Mesendoderm (in vitro differentiated cells): ENCODE measurements around the gene TOMM7.

ENCODE experiments used
- DNase-seq: peaks from one replicate; pipeline ENCODE4 v3.0.0; 2013
- H2AK5ac ChIP-seq: 2 replicates; pipeline ENCODE4 v1.6.1; 2013; ENCODE audit warnings: low read length, inconsistent platforms
- H2BK120ac ChIP-seq: 2 replicates; pipeline ENCODE4 v1.6.1; 2013; ENCODE audit warnings: low read depth, mild to moderate bottlenecking, low read length, moderate library complexity, mixed read lengths
- H2BK15ac ChIP-seq: replicated peaks from 2 replicates; pipeline ENCODE4 v1.6.1; 2013; ENCODE audit warnings: low read depth, mild to moderate bottlenecking, moderate library complexity
- H2BK5ac ChIP-seq: 2 replicates; pipeline ENCODE4 v1.6.1; 2013; ENCODE audit warnings: low read length, inconsistent platforms
- H3K18ac ChIP-seq: 2 replicates; pipeline ENCODE4 v1.6.1; 2013; ENCODE audit warnings: mild to moderate bottlenecking, low read length, mixed read lengths
- H3K23ac ChIP-seq: one replicate; pipeline ENCODE4 v1.6.1; 2013; ENCODE audit warnings: low read length
- H3K27ac ChIP-seq: 2 replicates; pipeline ENCODE4 v1.5.1; 2013; ENCODE audit warnings: low read depth, mild to moderate bottlenecking, inconsistent platforms, low read length, moderate library complexity
- H3K27me3 ChIP-seq: 2 replicates; pipeline ENCODE4 v1.6.1; 2013; ENCODE audit warnings: low read length, control low read depth, mild to moderate bottlenecking, inconsistent platforms; ENCODE audit not compliant: insufficient read depth, poor library complexity
- H3K36me3 ChIP-seq: 2 replicates; pipeline ENCODE4 v1.6.1; 2013; ENCODE audit warnings: low read length, inconsistent platforms; ENCODE audit not compliant: control insufficient read depth, insufficient read depth
- H3K4ac ChIP-seq: one replicate; pipeline ENCODE4 v1.6.1; 2013; ENCODE audit warnings: low read depth, mild to moderate bottlenecking, low read length, moderate library complexity
- H3K4me1 ChIP-seq: 2 replicates; pipeline ENCODE4 v1.6.1; 2013; ENCODE audit warnings: low read depth, low read length, inconsistent platforms; ENCODE audit not compliant: control insufficient read depth
- H3K4me2 ChIP-seq: 2 replicates; pipeline ENCODE4 v1.6.1; 2013; ENCODE audit warnings: low read length
- H3K4me3 ChIP-seq: 2 replicates; pipeline ENCODE4 v1.5.1; 2013; ENCODE audit warnings: mild to moderate bottlenecking, low read length
- H3K56ac ChIP-seq: one replicate; pipeline ENCODE4 v1.6.1; 2013; ENCODE audit warnings: low read length
- H3K79me1 ChIP-seq: 2 replicates; pipeline ENCODE4 v1.6.1; 2013; ENCODE audit warnings: low read length, inconsistent platforms
- H3K79me2 ChIP-seq: 2 replicates; pipeline ENCODE4 v1.6.1; 2013; ENCODE audit warnings: mild to moderate bottlenecking, low read length; ENCODE audit not compliant: control insufficient read depth, insufficient read depth
- H3K9ac ChIP-seq: 2 replicates; pipeline ENCODE4 v1.6.1; 2013; ENCODE audit warnings: low read length, inconsistent platforms
- H4K5ac ChIP-seq: one replicate; pipeline ENCODE4 v1.6.1; 2013; ENCODE audit warnings: low read length
- H4K8ac ChIP-seq: one replicate; pipeline ENCODE4 v1.6.1; 2013; ENCODE audit warnings: low read depth, mild to moderate bottlenecking, control low read depth, low read length, moderate library complexity
- WGBS: extraction: QIAGEN DNeasy Blood & Tissue Kit; methylation state at CpG from one replicate; pipeline ENCODE4 v1.1.7; 2013; ENCODE audit warnings: low lambda C conversion rate, missing lambda C conversion rate; ENCODE audit not compliant: insufficient coverage; ENCODE audit errors: extremely low coverage; 5-methylcytosine and 5-hydroxymethylcytosine counted together

Gene TOMM7

GRCh38 chr7:22867003-22867402 is 44.4 kb upstream of the TOMM7 start:
- no peak for DNase-seq
- H3K4me2 ChIP-seq, result no peak overlapping the region
- WGBS, result no CpG with 5 or more reads among the region's 4 CpGs

GRCh38 chr7:22865602-22865960 is 42.9 kb upstream of the TOMM7 start:
- Histone ChIP-seq H3K4me2 (no peak overlapping the region), H2BK15ac (no peak overlapping the region), H3K27ac (no peak overlapping the region), H3K9ac (no peak overlapping the region), H3K18ac (no peak overlapping the region), H3K23ac (no peak overlapping the region), H2BK120ac (no peak overlapping the region), H3K56ac (no peak overlapping the region), H3K36me3 (no peaks in the 10 kb centered on the region), H2BK5ac (no peak overlapping the region), H2AK5ac (no peak overlapping the region), H3K4me3 (no peak overlapping the region), H3K27me3 (no peaks in the 10 kb centered on the region), H4K8ac (no peak overlapping the region), H3K79me2 (no peaks in the 10 kb centered on the region), H3K4ac (no peak overlapping the region), H3K79me1 (no peaks in the 10 kb centered on the region), H3K4me1 (no peaks in the 10 kb centered on the region), H4K5ac (no peak overlapping the region)
- no CpG with 5 or more reads among the region's 2 CpGs for WGBS
- no peak for DNase-seq

More at GRCh38 chr7:22867003-22867402, 44.4 kb upstream of the TOMM7 start:
- H3K4me1 ChIP-seq, result no peaks in the 10 kb centered on the region
- H3K27ac ChIP-seq, result no peak overlapping the region
- no peak overlapping the region for H4K8ac ChIP-seq
- H3K18ac ChIP-seq, result no peak overlapping the region
- no peaks in the 10 kb centered on the region for H3K79me1 ChIP-seq
- H3K9ac ChIP-seq, result no peak overlapping the region
- H3K36me3 ChIP-seq, result no peaks in the 10 kb centered on the region
- H3K79me2 ChIP-seq, result no peaks in the 10 kb centered on the region
- H2BK5ac ChIP-seq, result no peak overlapping the region
- H3K27me3 ChIP-seq, result no peaks in the 10 kb centered on the region
- H3K4me3 ChIP-seq, result no peak overlapping the region
- H2BK120ac ChIP-seq, result no peak overlapping the region
- no peak overlapping the region for H3K56ac ChIP-seq
- H2AK5ac ChIP-seq, result no peak overlapping the region
- no peak overlapping the region for H2BK15ac ChIP-seq
- H4K5ac ChIP-seq, result no peak overlapping the region
- H3K4ac ChIP-seq, result no peak overlapping the region
- no peak overlapping the region for H3K23ac ChIP-seq

GRCh38 chr7:22864855-22865601 is 42.4 kb upstream of the TOMM7 start:
- H3K4me2 ChIP-seq, result no peak overlapping the region
- no peak overlapping the region for H4K5ac ChIP-seq
- H3K18ac ChIP-seq, result no peak overlapping the region
- H2BK5ac ChIP-seq, result no peak overlapping the region
- H2BK15ac ChIP-seq, result no peak overlapping the region
- H4K8ac ChIP-seq, result no peak overlapping the region
- no peak overlapping the region for H3K9ac ChIP-seq
- no peak overlapping the region for H3K27ac ChIP-seq
- no peak overlapping the region for H3K56ac ChIP-seq
- no peak overlapping the region for H3K23ac ChIP-seq
- H3K4ac ChIP-seq, result no peak overlapping the region
- no peaks in the 10 kb centered on the region for H3K27me3 ChIP-seq
- no CpG with 5 or more reads among the region's 7 CpGs for WGBS
- no peak overlapping the region for H2BK120ac ChIP-seq
- no peaks in the 10 kb centered on the region for H3K79me1 ChIP-seq
- no peaks in the 10 kb centered on the region for H3K4me1 ChIP-seq
- H3K79me2 ChIP-seq, result no peaks in the 10 kb centered on the region
- H3K4me3 ChIP-seq, result no peak overlapping the region
- H2AK5ac ChIP-seq, result no peak overlapping the region
- DNase-seq, result peak; percentile 48
- no peaks in the 10 kb centered on the region for H3K36me3 ChIP-seq

GRCh38 chr7:22864301-22864700 is 41.7 kb upstream of the TOMM7 start:
- Histone ChIP-seq H3K36me3 (no peaks in the 10 kb centered on the region), H4K8ac (no peak overlapping the region), H3K9ac (no peak overlapping the region), H3K4me1 (no peaks in the 10 kb centered on the region), H3K79me1 (no peaks in the 10 kb centered on the region), H2BK120ac (no peak overlapping the region), H3K56ac (no peak overlapping the region), H3K4me3 (no peak overlapping the region), H2AK5ac (no peak overlapping the region), H2BK5ac (no peak overlapping the region), H2BK15ac (no peak overlapping the region), H4K5ac (no peak overlapping the region), H3K27ac (no peak overlapping the region), H3K4me2 (no peak overlapping the region), H3K4ac (no peak overlapping the region), H3K23ac (no peak overlapping the region), H3K27me3 (no peaks in the 10 kb centered on the region), H3K79me2 (no peaks in the 10 kb centered on the region), H3K18ac (no peak overlapping the region)
- DNase-seq, result no peak
- WGBS, result no CpG with 5 or more reads among the region's 1 CpG

- WGBS, result no CpG with 5 or more reads among the region's 8 CpGs
- no peak for DNase-seq
These were observed 40.7 kb upstream of the TOMM7 start for GRCh38 chr7:22863156-22863899.

More at GRCh38 chr7:22863156-22863899, 40.7 kb upstream of the TOMM7 start:
- Histone ChIP-seq H3K79me2 (no peaks in the 10 kb centered on the region), H3K4me3 (no peak overlapping the region), H3K27ac (no peak overlapping the region), H3K56ac (no peak overlapping the region), H3K79me1 (no peaks in the 10 kb centered on the region), H2AK5ac (no peak overlapping the region), H3K18ac (no peak overlapping the region), H4K8ac (no peak overlapping the region), H2BK5ac (no peak overlapping the region), H3K36me3 (peaks cover 3% of the 10 kb centered on the region), H3K27me3 (no peaks in the 10 kb centered on the region), H2BK120ac (no peak overlapping the region), H3K9ac (no peak overlapping the region), H3K4ac (no peak overlapping the region), H3K23ac (no peak overlapping the region), H3K4me1 (no peaks in the 10 kb centered on the region), H4K5ac (no peak overlapping the region), H3K4me2 (no peak overlapping the region), H2BK15ac (no peak overlapping the region)
